Endothelial cell of umbilical vein (primary cell): Measurements from ENCODE around the gene LRRC56. TPM values are rescaled to one million over a fixed set of nuclear protein-coding genes. Genes with fewer than 3 reads are reported as not detected.

Source experiments
- BruUV-seq: library from RNA; stranded (reverse); fragments of 400-500 nt; replicated peaks from 2 replicates; lab custom pipeline; 2021; lab: Mats Ljungman, UMichigan
- CTCF ChIA-PET: fragments of 300-600, 350-600 bp; sonication (Branson Sonifier 250); formaldehyde crosslinking; loops from one replicate; lab custom pipeline; 2021; ENCODE audit warnings: antibody characterized with exemption, inconsistent platforms; lab: Charles Lee
- POLR2A ChIA-PET: fragments of 300-600, 350-600 bp; sonication (Branson Sonifier 250); formaldehyde crosslinking; loops from one replicate; lab custom pipeline; 2021; ENCODE audit warnings: antibody characterized with exemption, inconsistent platforms; lab: Charles Lee
- DNase-seq: peaks from one replicate; pipeline ENCODE4 v3.0.0-alpha.2; 2011; ENCODE audit warnings: low read depth, low spot score
- FAIRE-seq: peaks from 2 replicates; lab custom pipeline; 2011; peaks lifted over from hg19 to GRCh38; lab: Jason Lieb, UNC
- H2AFZ ChIP-seq: 2 replicates; pipeline ENCODE4 v1.6.0; 2012; ENCODE audit warnings: low read depth, low read length, control low read depth, inconsistent platforms
- H3K27ac ChIP-seq: 2 replicates; pipeline ENCODE4 v1.5.1; 2011; ENCODE audit warnings: low read depth, mild to moderate bottlenecking, control low read depth, low read length, moderate library complexity; ENCODE audit not compliant: insufficient read depth
- H3K27me3 ChIP-seq, 2 experiments: 2 replicates each; pipeline versions ENCODE4 v1.6.0 to v1.6.1; 2011; ENCODE audit warnings: low read length in 2 of 2, mixed read lengths in 1 of 2; ENCODE audit not compliant: control insufficient read depth in 2 of 2, insufficient read depth in 2 of 2
- H3K36me3 ChIP-seq, 2 experiments: 2 replicates in 1 of 2; 3 replicates in 1 of 2; pipeline ENCODE4 v1.5.1; 2011; ENCODE audit warnings: low read length in 2 of 2, mild to moderate bottlenecking in 1 of 2, moderate library complexity in 1 of 2; ENCODE audit not compliant: control insufficient read depth in 2 of 2, insufficient read depth in 2 of 2; ENCODE audit errors: extremely low read depth in 1 of 2
- H3K4me1 ChIP-seq: 3 replicates; pipeline ENCODE4 v1.5.1; 2011; ENCODE audit warnings: mild to moderate bottlenecking, low read length; ENCODE audit not compliant: control insufficient read depth, insufficient read depth; ENCODE audit errors: extremely low read depth
- H3K4me2 ChIP-seq: 2 replicates; pipeline ENCODE4 v1.6.1; 2011; ENCODE audit warnings: low read length, control low read depth, mixed read lengths; ENCODE audit not compliant: insufficient read depth
- H3K4me3 ChIP-seq, 3 experiments: fragments of 200-600 bp in 1 of 3; sonication (generic), shearing (Covaris generic) in 1 of 3; replicated peaks in 1 of 3; 2 replicates each; pipeline ENCODE4 v1.5.1; 2011 to 2016; ENCODE audit warnings: control low read depth in 3 of 3, low read length in 3 of 3, mild to moderate bottlenecking in 2 of 3, inconsistent platforms in 1 of 3, low read depth in 1 of 3, moderate library complexity in 1 of 3; ENCODE audit not compliant: insufficient read depth in 1 of 3
- H3K79me2 ChIP-seq: 2 replicates; pipeline ENCODE4 v1.6.0; 2012; ENCODE audit warnings: low read length, inconsistent platforms; ENCODE audit not compliant: control insufficient read depth, insufficient read depth
- H3K9ac ChIP-seq: replicated peaks from 2 replicates; pipeline ENCODE3; 2011; ENCODE audit warnings: low read length, control low read depth; ENCODE audit not compliant: insufficient read depth; ENCODE audit errors: extremely low read depth
- H3K9me1 ChIP-seq: replicated peaks from 3 replicates; pipeline ENCODE4 v1.6.0; 2011; ENCODE audit warnings: mild to moderate bottlenecking, low read length; ENCODE audit not compliant: control insufficient read depth, insufficient read depth; ENCODE audit errors: extremely low read depth
- H3K9me3 ChIP-seq: replicated peaks from 2 replicates; pipeline ENCODE4 v1.5.1; 2012; ENCODE audit warnings: low read length, inconsistent platforms; ENCODE audit not compliant: control insufficient read depth, insufficient read depth
- H4K20me1 ChIP-seq: replicated peaks from 2 replicates; pipeline ENCODE3; 2011; ENCODE audit warnings: mild to moderate bottlenecking, low read length; ENCODE audit not compliant: control insufficient read depth, insufficient read depth; ENCODE audit errors: extremely low read depth
- EZH2 ChIP-seq: IDR thresholded peaks from 2 replicates; pipeline ENCODE4 v1.6.1; 2012; ENCODE audit warnings: borderline replicate concordance, low read depth, mild to moderate bottlenecking, moderate library complexity, low read length, inconsistent platforms; ENCODE audit not compliant: severe bottlenecking
- FOS ChIP-seq: IDR thresholded peaks from 2 replicates; pipeline ENCODE4 v1.6.1; 2011; ENCODE audit warnings: mild to moderate bottlenecking, low read length, moderate library complexity, borderline replicate concordance; ENCODE audit not compliant: insufficient read depth
- GATA2 ChIP-seq: IDR thresholded peaks from 2 replicates; pipeline ENCODE4 v1.7.0; 2011; ENCODE audit warnings: low read depth, mild to moderate bottlenecking, moderate library complexity, mixed read lengths, low read length; ENCODE audit not compliant: insufficient read length, insufficient read depth
- JUN ChIP-seq: IDR thresholded peaks from 2 replicates; pipeline ENCODE4 v1.6.1; 2011; ENCODE audit warnings: borderline replicate concordance, low read depth; ENCODE audit not compliant: insufficient read length, insufficient read depth
- MYC ChIP-seq: IDR thresholded peaks from one replicate; pipeline ENCODE4 v1.6.1; 2011; ENCODE audit warnings: mild to moderate bottlenecking, low read depth, low read length
- POLR2A ChIP-seq: IDR thresholded peaks from 2 replicates; pipeline ENCODE4 v1.6.1; 2012; ENCODE audit warnings: low read depth, mild to moderate bottlenecking, control low read depth, low read length
- POLR2AphosphoS5 ChIP-seq: IDR thresholded peaks from 2 replicates; pipeline ENCODE4 v1.6.1; 2012; ENCODE audit warnings: low read depth, mild to moderate bottlenecking, control low read depth, low read length, moderate library complexity; ENCODE audit not compliant: insufficient read depth
- dilution Hi-C: fragments of 300-500 bp; cut with MboI; formaldehyde crosslinking; loops from one replicate; pipeline ENCODE4 v1.15.0; 2019; ENCODE audit warnings: low sequenced_read_pairs; ENCODE audit not compliant: extremely low pct_ligation_motif_present
- intact Hi-C: fragments of 100-400 bp; cut with micrococcal nuclease; formaldehyde crosslinking; loops from one replicate; pipeline ENCODE4 v1.10.0; 2022
- polyA plus RNA-seq, 4 experiments: library from polyadenylated mRNA; depleted of rRNA in 3 of 4; stranded (reverse) in 3 of 4; unstranded in 1 of 4; fragments of >200 nt; gene quantifications; 2 replicates each; pipeline versions ENCODE4 v1.2.1 to v1.2.3, GENCODE V29; 2011 to 2012; ENCODE audit warnings: missing spikeins in 1 of 4
- total RNA-seq: library from RNA; stranded (reverse); gene quantifications from 2 replicates; pipeline ENCODE4 v1.2.3, GENCODE V29; 2021
- TF ChIP-seq, protein P1 (sequence below), 2 donors: IDR thresholded peaks; 1 replicate in 1 of 2; 2 replicates in 1 of 2; pipeline ENCODE4 v1.5.1; 2011; ENCODE audit warnings: low read length in 2 of 2, mild to moderate bottlenecking in 2 of 2, moderate library complexity in 2 of 2, control low read depth in 1 of 2, inconsistent platforms in 1 of 2, low read depth in 1 of 2; ENCODE audit not compliant: insufficient read depth in 1 of 2; ENCODE audit errors: extremely low read depth in 1 of 2
- TF ChIP-seq, protein P2 (sequence below): IDR thresholded peaks from 2 replicates; pipeline ENCODE4 v1.6.1; 2011; ENCODE audit not compliant: insufficient read depth, insufficient read length

Gene LRRC56
- total and polyA plus RNA-seq, 2 donors (not counting 3 experiments of a cell fraction or from before 2014, with no cell fraction given) = 0.47 to 0.55 TPM

DNA sequence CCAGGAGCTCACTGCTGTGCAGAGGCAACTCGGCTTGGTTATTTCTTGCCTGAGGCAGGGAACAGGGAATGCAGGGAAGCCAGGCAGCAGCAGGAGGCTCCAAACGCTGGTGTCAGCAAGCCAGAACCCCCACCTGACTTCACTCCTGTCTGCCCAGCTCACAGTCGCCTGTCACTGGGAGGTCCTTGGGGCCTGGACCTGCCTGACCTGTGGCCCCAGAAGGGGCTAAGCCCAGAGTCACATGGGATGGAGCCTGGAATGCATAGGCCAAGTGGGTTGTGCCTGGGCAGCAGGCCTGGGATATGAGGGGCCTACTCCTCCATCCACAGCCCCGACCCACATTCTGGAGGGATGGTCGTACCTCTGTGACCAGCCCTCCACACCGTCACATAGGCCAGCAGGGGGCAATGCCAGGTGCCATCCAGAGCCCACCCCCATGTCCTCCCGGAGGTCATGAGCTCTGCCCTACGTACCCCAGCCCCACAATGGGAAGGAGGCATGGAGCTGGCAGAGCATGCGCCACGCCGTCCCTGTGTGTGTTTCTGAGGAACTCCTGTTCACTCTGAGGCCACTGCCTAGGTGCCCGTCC, 28.7 kb downstream of the LRRC56 start:
- no peak overlapping the region for H2AFZ ChIP-seq
- H3K9me1 ChIP-seq = no peaks in the 10 kb centered on the region
- dilution Hi-C loops = no loop called here
- H3K4me1 ChIP-seq = peaks cover 14% of the 10 kb centered on the region
- no TSS peak for BruUV-seq
- intact Hi-C loops = no loop called here
- no peaks in the 10 kb centered on the region for H3K79me2 ChIP-seq
- H4K20me1 ChIP-seq = no peaks in the 10 kb centered on the region
- DNase-seq (no peak), FAIRE-seq (no peak)
- CTCF ChIA-PET = no interaction called here
- no peaks in the 10 kb centered on the region for H3K27me3 ChIP-seq
- H3K36me3 ChIP-seq = peaks cover 0 to 2% of the 10 kb centered on the region in 2 experiments
- POLR2A ChIA-PET = no interaction called here
- H3K9me3 ChIP-seq = no peaks in the 10 kb centered on the region
- no peak overlapping the region for H3K4me2 ChIP-seq
- H3K4me3 ChIP-seq = no peak overlapping the region
- no peak overlapping the region for H3K27ac ChIP-seq
- TF ChIP-seq POLR2AphosphoS5 (no peak), FOS (no peak), GATA2 (no peak), MYC (no peak), POLR2A (no peak), JUN (no peak), EZH2 (no peak)
- TF ChIP-seq, protein P1, sequence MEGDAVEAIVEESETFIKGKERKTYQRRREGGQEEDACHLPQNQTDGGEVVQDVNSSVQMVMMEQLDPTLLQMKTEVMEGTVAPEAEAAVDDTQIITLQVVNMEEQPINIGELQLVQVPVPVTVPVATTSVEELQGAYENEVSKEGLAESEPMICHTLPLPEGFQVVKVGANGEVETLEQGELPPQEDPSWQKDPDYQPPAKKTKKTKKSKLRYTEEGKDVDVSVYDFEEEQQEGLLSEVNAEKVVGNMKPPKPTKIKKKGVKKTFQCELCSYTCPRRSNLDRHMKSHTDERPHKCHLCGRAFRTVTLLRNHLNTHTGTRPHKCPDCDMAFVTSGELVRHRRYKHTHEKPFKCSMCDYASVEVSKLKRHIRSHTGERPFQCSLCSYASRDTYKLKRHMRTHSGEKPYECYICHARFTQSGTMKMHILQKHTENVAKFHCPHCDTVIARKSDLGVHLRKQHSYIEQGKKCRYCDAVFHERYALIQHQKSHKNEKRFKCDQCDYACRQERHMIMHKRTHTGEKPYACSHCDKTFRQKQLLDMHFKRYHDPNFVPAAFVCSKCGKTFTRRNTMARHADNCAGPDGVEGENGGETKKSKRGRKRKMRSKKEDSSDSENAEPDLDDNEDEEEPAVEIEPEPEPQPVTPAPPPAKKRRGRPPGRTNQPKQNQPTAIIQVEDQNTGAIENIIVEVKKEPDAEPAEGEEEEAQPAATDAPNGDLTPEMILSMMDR (IDR thresholded peaks at IDR 0.05; ENCODE audit: extremely low read depth in 1 of 2, insufficient read depth in 1 of 2, low read depth in 1 of 2, low read length in 2 of 2) = no peak
- TF ChIP-seq, protein P2, sequence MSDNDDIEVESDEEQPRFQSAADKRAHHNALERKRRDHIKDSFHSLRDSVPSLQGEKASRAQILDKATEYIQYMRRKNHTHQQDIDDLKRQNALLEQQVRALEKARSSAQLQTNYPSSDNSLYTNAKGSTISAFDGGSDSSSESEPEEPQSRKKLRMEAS = no peak
- no peak overlapping the region for H3K9ac ChIP-seq
